GM19395 (cell line): ENCODE data around the gene MICAL2.

Source experiments
- ATAC-seq: cut with Tn5 transposase; IDR thresholded peaks from one replicate; pipeline ENCODE4 v1.9.1; 2021; ENCODE audit warnings: mild to moderate bottlenecking, moderate library complexity; ENCODE audit not compliant: unreplicated experiment

The MICAL2 gene

GRCh38 chr11:12110201-12110713 lies at the start of gene MICAL2:
MICAL2 (plus strand) TSS chr11:12110590; CDS start chr11:12162156, 51,566 bp downstream.
- ATAC-seq = peak; percentile 95

GRCh38 chr11:12061851-12062560 lies 48.4 kb upstream of the MICAL2 start:
- no peak for ATAC-seq

- ATAC-seq = no peak
These were observed 47.1 kb upstream of the MICAL2 start for GRCh38 chr11:12063251-12063650.

DNA sequence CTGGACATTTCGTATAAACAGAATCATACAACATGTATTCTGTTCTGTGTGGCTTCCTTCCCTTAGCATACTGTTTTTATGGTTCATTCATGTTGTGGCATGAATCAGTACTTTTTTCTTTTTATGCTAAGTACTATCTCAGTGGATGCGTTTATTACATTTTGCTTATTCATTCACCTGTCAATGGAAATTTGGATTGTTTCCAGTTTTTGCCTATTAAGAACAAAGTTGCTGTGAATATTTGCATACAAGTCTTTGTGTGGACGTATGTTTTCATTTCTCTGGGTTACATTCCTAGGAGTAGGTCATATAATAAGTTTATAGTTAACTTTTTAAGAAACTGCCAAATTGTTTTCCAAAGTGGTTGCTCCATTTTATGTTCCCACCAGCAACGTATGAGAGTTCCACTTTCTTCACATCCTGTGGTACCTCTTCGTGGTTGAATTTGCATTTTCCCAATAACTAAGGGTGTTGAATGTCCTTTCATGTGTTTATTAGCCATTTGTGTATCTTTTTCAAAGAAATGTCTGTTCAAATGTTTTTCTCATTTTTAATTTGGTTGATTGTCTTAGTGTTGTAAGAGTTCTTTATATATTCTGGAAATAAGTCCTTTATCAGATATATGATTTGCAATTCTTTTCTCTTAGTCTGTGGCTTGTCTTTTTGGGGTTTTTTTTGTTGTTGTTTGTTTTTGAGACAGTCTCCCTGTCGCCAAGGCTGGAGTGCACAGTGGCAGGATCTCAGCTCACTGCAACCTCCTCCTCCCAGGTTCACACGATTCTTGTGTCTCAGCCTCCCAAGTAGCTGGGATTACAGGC lies 46.0 kb upstream of the MICAL2 start:
- no peak for ATAC-seq

GRCh38 chr11:12064954-12065280 lies 45.5 kb upstream of the MICAL2 start:
- no peak for ATAC-seq

- no peak for ATAC-seq
These were observed 44.2 kb upstream of the MICAL2 start for GRCh38 chr11:12066056-12066798.

DNA sequence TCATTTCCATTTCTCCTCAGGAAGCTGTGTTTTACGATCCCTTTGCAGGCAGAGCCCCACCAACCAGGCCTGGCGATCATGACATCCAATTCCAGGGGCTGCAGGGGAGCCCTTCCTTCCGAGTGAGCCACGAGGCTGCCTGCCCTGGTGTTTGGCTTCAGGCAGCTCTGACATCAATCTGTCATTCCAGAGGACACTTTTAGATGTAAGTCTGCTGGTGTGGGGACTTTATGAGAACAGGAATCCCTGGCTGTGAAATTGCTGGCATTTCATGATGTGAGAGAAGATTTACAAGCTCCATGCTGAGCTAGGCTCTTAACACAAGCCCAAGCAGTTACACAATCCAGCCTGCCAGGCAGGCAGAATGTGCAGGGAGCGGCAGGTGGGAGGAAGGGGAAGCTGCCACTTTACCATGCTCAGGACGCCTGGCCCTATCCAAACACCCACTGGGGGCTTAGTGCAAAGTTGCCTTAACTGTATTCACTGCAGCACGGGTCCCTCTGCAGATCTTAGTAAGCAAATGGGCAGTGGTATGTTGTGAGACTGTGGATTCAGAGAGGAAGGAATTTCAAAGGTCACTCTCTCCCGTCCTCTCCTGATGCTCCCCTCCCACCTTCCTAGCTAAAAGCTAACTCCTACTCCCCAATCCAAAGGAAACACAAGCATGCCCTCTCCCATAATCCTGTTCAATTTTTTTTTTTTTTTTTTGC lies 43.4 kb upstream of the MICAL2 start:
- no peak for ATAC-seq

GRCh38 chr11:12067796-12068357 lies 42.5 kb upstream of the MICAL2 start:
- ATAC-seq = no peak

DNA sequence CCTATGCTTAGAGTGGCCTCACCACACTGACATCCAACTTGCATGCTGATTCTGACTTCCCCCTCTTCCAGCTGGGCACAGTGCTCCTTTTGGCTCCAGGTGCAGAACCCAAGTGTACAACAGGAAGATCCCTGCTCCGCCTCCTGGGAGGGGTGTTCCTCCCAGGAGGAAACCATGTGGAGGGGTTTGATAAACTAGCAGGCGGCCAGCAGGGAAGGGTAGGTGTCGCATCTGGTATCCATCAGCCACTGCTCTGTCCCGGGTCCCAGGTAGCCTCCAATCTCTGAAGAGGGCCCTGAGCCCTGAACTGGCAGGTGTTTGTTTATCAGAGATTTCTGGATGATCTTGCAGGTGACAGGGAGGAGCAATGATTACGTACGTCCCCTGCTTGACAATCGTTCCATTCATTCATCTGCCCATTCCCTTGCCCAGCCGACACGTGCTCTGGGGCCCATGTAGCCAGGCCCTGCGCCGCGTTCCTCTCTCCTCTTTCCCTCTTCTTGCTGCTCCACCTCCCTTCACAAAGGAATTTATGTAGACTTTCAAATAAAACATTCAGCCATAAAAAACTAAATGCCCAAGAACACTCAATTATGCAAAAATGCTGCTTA lies 41.2 kb upstream of the MICAL2 start:
- ATAC-seq = no peak

DNA sequence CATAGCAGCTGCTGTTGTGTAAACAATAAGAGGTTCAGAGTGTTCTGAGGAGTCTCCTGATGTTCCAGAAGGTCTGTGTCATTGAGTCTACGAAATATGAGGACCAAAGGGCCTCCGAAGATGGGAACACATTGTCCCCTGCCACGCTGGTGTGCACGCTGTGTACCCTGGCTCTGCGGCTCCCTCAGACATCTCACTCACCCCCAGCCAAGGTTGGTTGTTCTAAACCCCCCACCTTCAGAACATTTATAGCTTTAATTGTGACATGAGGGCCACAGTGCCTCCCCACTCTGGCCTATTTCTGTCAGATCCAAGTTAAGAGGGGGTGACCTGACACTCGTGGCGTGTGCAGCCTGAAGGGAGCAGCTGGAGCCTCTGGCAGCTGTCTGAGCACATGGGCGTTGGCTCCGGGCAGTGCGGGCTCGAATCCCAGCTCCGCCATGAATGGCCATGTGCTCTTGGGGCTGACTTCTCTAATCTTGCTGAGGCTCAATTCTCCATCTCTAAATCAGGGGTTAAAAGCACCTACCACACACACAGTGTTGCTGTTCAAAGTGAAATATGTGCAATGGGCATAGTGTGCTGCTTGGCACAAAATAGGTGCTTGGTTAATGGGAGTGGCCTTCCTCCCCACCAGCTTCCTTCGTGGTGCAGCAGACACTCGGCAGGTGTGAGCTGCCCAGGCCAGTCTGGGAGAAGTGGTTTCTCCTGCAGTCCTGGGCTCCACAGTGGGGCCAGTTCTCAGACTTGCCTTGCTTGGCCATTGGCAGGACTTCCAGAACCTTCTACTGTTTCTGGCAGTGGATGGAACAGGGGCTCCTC lies 39.7 kb upstream of the MICAL2 start:
- ATAC-seq = no peak

DNA sequence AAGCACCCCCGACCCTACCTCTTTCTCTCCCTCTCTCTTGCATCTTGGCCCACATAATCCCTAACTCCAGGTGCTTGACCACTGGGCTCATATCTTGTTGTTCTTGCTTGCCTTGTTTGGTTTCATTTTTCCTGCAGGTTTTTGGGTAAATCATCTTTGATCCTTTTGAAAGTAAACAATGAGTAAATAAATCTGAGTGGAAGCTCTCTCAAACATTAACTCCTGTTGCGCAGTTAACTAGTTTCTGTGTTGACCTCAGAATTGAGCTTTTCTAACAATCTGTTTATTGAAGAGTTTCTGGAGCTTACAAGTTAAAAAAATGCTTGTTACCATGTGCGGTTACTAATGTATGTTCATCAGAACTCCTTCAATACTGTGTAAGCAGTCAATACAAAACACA lies 38.8 kb upstream of the MICAL2 start:
- no peak for ATAC-seq

DNA sequence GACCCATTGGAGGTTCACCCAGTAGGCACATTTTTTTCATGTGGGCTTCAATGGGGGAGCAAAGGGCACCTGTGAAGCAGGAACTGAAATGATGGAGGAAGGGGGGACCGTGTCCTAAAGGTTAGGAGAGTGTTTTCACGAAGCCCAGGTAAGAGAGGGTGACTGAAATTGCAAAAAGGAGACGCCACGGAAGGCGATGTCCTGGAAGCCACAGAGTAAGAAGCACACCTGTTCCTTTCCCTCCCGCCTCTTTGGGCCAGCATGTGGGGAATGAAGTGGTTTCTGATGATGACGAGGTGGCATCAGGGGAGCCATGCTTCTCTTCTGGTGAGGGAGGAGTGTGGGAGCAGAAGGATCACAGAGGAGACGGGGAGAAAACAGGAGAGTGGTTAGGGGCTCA lies 37.0 kb upstream of the MICAL2 start:
- ATAC-seq = no peak

DNA sequence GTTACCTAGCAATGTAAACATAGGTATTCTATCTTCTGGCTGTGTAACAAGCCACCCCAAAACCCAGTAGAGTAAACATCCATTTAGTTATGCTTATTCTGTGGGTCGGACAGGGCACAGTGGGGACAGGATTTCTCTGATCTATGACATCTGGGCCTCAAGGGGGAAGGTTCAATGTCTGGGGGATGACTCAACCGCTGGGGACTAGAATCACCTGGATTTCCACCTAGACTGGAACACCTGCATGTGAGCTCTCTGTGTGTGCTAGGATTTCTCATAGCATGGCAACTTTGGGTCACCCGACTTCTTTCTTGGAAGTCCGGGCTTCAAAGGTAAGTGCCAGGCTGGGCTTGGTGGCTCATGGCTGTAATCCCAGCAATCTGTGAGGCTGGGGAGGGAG lies 36.5 kb upstream of the MICAL2 start:
- no peak for ATAC-seq

GRCh38 chr11:12074529-12075195 lies 35.7 kb upstream of the MICAL2 start:
- no peak for ATAC-seq

GRCh38 chr11:12075291-12075690 lies 35.1 kb upstream of the MICAL2 start:
- no peak for ATAC-seq

GRCh38 chr11:12075822-12076821 lies 34.3 kb upstream of the MICAL2 start:
- no peak for ATAC-seq

DNA sequence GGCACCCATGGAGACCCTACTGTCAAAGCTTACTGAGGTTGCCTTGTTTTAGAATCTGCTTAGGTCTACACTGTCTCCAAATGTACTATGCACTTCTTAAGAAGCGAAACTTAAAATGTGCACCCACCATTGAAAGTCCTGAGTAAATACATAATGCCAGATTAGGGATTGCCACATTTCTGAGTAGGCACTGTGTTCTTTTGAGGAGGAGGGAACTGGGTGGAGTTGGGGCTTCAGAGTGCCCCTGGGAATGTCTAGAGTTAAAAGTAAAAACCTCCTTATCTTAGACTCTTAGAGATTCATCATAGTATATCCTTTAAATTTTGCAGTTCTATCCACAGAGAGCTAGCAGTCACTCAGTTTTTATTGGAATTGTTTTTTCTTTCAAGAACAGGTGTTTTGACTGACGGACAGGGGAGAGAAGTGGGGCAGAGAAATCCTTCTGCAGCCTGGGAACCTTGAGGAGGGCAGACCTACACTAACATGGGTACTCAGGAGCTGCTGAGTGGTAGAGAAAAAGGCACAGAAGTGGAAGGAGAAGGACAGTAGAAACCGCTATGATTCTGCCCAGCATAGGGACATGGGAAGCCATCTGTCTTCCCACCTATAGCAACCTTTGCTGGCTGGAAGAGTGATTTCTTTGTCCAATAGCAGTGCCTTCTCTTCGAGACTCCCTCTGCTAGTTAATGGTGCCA lies 33.4 kb upstream of the MICAL2 start:
- ATAC-seq = no peak
